HG03520 (cell line): Measurements from ENCODE around the gene DUOXA2.
"Not testable (repeated sequence)": the region's sequence is repeated elsewhere in the genome, so short reads cannot be mapped to it uniquely, and the experiment has no call there.

Source experiments
- ATAC-seq: cut with Tn5 transposase; IDR thresholded peaks from one replicate; pipeline ENCODE4 v1.9.1; 2021; ENCODE audit warnings: mild to moderate bottlenecking, moderate library complexity; ENCODE audit not compliant: unreplicated experiment

The DUOXA2 gene

GRCh38 chr15:45114076-45114750, at the start of gene DUOXA2, which contains the start of gene DUOX2:
Gene DUOXA2 (plus strand): TSS chr15:45114326. CDS start chr15:45114606, 280 bp downstream.
Gene DUOX2 (minus strand): TSS chr15:45114172. CDS start chr15:45113411, 761 bp downstream.
- no peak for ATAC-seq

- no peak for ATAC-seq
These were observed 49.7 kb upstream of the DUOXA2 start for GRCh38 chr15:45064386-45064785.

GRCh38 chr15:45069942-45070360, 44.2 kb upstream of the DUOXA2 start:
- not testable (repeated sequence) for ATAC-seq

- ATAC-seq: not testable (repeated sequence)
These were observed 40.5 kb upstream of the DUOXA2 start for GRCh38 chr15:45073602-45074001.

- ATAC-seq: not testable (repeated sequence)
These were observed 38.4 kb upstream of the DUOXA2 start for GRCh38 chr15:45075440-45076320.

- ATAC-seq: not testable (repeated sequence)
These were observed 36.7 kb upstream of the DUOXA2 start for GRCh38 chr15:45077391-45077790.

GRCh38 chr15:45079201-45079600, 34.9 kb upstream of the DUOXA2 start:
- not testable (repeated sequence) for ATAC-seq

GRCh38 chr15:45079628-45080246, 34.4 kb upstream of the DUOXA2 start:
- not testable (repeated sequence) for ATAC-seq

- ATAC-seq: not testable (repeated sequence)
These were observed 33.5 kb upstream of the DUOXA2 start for GRCh38 chr15:45080593-45080992.

GRCh38 chr15:45082412-45082811, 31.7 kb upstream of the DUOXA2 start:
- not testable (repeated sequence) for ATAC-seq

- no peak for ATAC-seq
These were observed 30.9 kb upstream of the DUOXA2 start for GRCh38 chr15:45083223-45083622.

- no peak for ATAC-seq
These were observed 30.0 kb upstream of the DUOXA2 start for GRCh38 chr15:45084163-45084562.

- no peak for ATAC-seq
These were observed 26.6 kb upstream of the DUOXA2 start for GRCh38 chr15:45087513-45087912.

- ATAC-seq: no peak
These were observed 25.1 kb upstream of the DUOXA2 start for GRCh38 chr15:45088801-45089711.

GRCh38 chr15:45089712-45090373, 24.3 kb upstream of the DUOXA2 start:
- ATAC-seq: no peak

- no peak for ATAC-seq
These were observed 23.0 kb upstream of the DUOXA2 start for GRCh38 chr15:45091161-45091560.

- ATAC-seq: no peak
These were observed 22.6 kb upstream of the DUOXA2 start for GRCh38 chr15:45091576-45091975.

- ATAC-seq: no peak
These were observed 21.1 kb upstream of the DUOXA2 start for GRCh38 chr15:45093013-45093412.

- ATAC-seq: no peak
These were observed 20.3 kb upstream of the DUOXA2 start for GRCh38 chr15:45093622-45094357.
